ENCODE measurements around the gene ZNF785.

The ZNF785 gene

DNA sequence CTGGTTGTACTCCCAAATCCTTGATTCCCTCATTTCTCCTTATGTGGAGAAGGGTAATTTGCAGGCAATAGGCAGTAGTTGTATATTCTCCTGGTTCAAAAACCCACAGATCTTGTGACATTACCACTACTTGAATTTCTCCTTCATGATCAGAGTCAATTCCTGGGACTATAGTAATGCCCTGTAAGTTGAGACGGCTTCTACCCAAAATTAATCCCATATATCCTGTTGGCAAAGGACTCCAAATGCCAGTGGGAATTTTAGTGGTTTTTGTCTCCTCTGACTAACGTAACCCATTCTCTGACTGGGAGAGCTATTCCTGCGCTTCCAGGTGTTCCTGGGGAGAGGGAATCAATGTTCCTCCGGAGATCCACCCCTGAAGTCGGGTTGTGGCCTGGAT lies 36.3 kb upstream of the ZNF785 start:
- no peak overlapping the region for H3K27ac ChIP-seq
- TF ChIP-seq, protein P1, sequence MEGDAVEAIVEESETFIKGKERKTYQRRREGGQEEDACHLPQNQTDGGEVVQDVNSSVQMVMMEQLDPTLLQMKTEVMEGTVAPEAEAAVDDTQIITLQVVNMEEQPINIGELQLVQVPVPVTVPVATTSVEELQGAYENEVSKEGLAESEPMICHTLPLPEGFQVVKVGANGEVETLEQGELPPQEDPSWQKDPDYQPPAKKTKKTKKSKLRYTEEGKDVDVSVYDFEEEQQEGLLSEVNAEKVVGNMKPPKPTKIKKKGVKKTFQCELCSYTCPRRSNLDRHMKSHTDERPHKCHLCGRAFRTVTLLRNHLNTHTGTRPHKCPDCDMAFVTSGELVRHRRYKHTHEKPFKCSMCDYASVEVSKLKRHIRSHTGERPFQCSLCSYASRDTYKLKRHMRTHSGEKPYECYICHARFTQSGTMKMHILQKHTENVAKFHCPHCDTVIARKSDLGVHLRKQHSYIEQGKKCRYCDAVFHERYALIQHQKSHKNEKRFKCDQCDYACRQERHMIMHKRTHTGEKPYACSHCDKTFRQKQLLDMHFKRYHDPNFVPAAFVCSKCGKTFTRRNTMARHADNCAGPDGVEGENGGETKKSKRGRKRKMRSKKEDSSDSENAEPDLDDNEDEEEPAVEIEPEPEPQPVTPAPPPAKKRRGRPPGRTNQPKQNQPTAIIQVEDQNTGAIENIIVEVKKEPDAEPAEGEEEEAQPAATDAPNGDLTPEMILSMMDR (conservative IDR thresholded peaks at IDR 0.05): no peak
- no peak for TF ChIP-seq ZFX (IDR thresholded peaks at IDR 0.05)

DNA sequence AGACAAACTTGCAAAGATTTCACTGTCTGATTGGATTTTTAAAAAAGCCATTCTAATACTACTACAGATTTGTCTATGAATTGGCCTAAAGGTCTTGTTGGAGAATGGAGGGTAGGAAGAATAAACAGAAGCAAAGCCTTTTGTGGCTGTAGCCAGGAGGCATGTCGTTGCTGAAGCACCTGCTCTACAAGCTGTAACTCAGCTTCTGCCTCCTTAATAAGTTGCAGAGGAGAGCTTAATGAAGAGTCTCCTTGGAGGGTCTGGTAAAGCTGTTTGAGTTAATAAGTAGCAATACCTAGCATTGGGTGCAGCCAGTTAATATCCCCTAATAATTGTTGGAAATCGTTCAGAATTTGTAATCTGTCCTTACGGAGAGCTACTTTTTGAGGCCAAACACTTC lies 34.7 kb upstream of the ZNF785 start:
- no peak overlapping the region for H3K27ac ChIP-seq
- no peak for TF ChIP-seq ZFX (IDR thresholded peaks at IDR 0.05)
- TF ChIP-seq, protein P1 (conservative IDR thresholded peaks at IDR 0.05): no peak

DNA sequence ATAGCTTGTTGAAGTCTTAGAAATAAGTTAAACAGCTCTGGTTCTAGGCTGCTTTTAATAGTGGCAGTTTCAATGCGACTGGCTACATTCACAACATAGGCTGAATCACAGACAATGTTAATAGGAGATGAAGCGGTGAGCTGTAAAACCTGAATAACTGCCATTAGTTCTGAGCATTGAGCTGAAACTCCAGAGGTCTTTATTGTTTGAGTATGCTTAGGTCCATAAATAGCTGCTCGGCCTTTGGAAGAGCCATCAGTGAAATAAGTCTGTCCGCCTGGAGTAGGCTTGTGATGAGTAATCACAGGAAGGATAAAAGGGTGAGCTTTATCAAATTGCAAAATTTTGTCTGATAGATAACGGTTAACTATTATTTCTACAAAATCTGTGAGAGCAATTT lies 34.1 kb upstream of the ZNF785 start:
- no peak overlapping the region for H3K27ac ChIP-seq
- no peak for TF ChIP-seq ZFX (IDR thresholded peaks at IDR 0.05)
- TF ChIP-seq, protein P1 (conservative IDR thresholded peaks at IDR 0.05): no peak

DNA sequence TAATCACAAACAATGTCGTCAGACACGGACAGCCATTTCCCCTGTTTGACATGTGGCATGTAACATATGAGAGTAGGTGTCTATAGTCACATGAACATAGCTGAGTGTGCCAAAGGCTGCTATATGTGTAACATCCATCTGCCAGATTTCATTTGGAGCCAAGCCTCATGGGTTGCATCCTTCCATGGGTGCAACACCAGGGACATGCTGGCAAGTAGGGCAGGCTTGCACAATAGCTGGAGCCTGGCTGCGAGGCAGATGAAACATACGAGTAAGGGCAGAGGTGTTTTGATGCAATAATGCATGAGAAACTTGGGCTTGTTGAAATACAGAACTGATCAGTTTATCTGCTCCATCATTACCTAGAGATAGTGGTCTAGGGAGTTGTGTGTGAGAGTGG lies 33.7 kb upstream of the ZNF785 start:
- no peak overlapping the region for H3K27ac ChIP-seq
- no peak for TF ChIP-seq ZFX (IDR thresholded peaks at IDR 0.05)
- TF ChIP-seq, protein P1 (conservative IDR thresholded peaks at IDR 0.05): no peak

DNA sequence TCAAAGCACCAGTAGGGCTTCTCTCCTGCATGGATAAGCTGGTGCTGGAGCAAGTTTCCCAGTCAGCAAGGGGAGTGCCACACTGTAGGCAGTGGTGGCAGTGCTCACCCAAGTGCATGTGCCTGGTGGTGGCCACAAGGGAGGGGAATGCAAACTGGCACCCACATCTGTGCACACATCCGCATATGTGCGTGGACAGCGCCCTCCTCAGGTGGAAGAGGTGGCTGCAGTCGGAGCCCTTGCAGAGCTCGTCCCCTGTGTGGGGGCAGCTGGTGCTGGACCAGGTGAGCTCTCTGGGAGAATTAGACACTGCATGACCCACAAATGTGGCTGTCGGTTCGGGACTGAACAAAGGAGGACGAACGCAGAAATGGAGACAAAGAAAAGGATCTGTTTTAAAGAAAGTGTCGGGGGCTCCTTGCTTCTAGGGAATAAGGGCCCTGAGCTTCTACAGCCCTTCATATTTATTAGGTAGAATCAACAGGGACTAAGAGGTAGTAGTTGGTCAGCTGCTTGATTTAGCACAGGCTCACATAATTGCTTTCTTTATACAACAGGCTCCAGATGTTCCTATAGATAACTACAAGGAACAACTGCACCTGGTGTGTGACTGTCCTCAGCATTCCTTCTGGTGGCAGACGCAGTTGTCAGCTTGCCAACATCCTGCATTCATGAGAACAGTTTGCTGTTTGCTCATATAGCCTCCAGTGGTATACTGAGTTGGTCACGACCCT lies 30.0 kb upstream of the ZNF785 start:
- H3K27ac ChIP-seq: no peak overlapping the region
- TF ChIP-seq ZFX (IDR thresholded peaks at IDR 0.05): no peak
- TF ChIP-seq, protein P1 (conservative IDR thresholded peaks at IDR 0.05): no peak; the same call in 1 of the 2 replicates

DNA sequence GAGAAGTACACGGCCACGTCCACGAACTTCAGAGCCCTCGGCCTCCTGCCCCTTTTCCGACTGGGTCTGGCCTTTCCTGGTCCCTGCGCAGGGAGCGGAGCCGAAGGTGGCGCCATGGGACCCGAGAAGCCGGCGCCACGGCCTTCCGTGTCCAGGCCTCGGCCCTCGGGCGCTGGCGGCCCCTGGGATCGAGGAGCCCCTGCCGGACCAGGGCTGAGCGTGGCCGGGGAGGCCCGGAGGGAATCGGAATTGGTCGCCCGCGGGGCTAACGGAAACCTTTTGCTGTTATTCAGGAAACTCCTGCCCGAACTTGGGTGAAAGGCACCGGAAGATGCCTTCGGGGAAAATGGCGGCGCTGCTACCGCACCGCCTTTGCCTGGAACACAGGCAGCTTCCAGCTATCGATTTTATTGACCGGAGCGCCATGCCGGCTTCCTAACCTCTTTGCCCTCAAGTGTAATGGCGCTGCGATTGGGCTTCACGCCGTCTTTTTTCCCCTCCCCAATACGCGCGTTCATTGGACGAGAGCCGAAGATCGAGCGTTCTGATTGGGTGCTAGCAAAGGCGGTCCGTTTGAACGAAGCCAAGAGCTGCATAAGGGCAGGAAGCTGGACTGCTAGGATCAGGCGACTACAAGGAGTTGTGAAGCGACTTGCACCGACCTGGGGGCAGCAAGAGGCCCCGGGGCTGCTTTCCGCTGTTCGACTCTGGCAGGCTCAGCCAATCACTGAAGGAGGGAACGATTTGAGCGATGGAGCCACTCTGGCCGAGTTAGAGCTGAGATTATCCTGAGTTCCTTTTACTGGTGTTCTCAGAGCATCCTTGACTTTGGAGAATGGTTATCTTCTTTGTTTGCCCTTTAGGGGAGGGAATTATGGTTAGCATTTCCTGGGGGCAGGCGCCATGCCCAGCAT lies 24.7 kb upstream of the ZNF785 start, which contains the start of gene ZNF689:
Gene ZNF689 (minus strand): TSS at position 464 of the 914 bp plus-strand sequence. CDS start 348 bp downstream, at position 116.
- peak within 1 kb of the TSS; percentile 96 for H3K27ac ChIP-seq
- TF ChIP-seq, protein P1 (conservative IDR thresholded peaks at IDR 0.05): no peak
- TF ChIP-seq ZFX (IDR thresholded peaks at IDR 0.05): peak; percentile 98
